ENCODE measurements around the gene OPCML.

Gene OPCML

GRCh38 chr11:133531971-133532651 lies at the start of gene OPCML:
Gene OPCML, minus strand, starts transcription at chr11:133532501.
- no peak for DNase-seq (ENCODE audit: low read depth in 1 of 2, low spot score in 1 of 2)

- no peak for DNase-seq (ENCODE audit: low read depth in 1 of 2, low spot score in 1 of 2)
These were observed 48.8 kb upstream of the OPCML start for GRCh38 chr11:133581091-133581490.

GRCh38 chr11:133579165-133580031 lies 47.1 kb upstream of the OPCML start:
- no peak for DNase-seq (ENCODE audit: low read depth in 1 of 2, low spot score in 1 of 2)

- DNase-seq (ENCODE audit: low read depth in 1 of 2, low spot score in 1 of 2) = no peak
These were observed 45.1 kb upstream of the OPCML start for GRCh38 chr11:133577403-133577802.

GRCh38 chr11:133576351-133576750 lies 44.0 kb upstream of the OPCML start:
- no peak for DNase-seq (ENCODE audit: low read depth in 1 of 2, low spot score in 1 of 2)

GRCh38 chr11:133573081-133573480 lies 40.8 kb upstream of the OPCML start:
- DNase-seq (ENCODE audit: low read depth in 1 of 2, low spot score in 1 of 2) = no peak

GRCh38 chr11:133570376-133570775 lies 38.1 kb upstream of the OPCML start:
- no peak for DNase-seq (ENCODE audit: low read depth in 1 of 2, low spot score in 1 of 2)

GRCh38 chr11:133563505-133564025 lies 31.3 kb upstream of the OPCML start:
- DNase-seq (ENCODE audit: low read depth in 1 of 2, low spot score in 1 of 2) = no peak

GRCh38 chr11:133560472-133560855 lies 28.2 kb upstream of the OPCML start:
- no peak for DNase-seq (ENCODE audit: low read depth in 1 of 2, low spot score in 1 of 2)

GRCh38 chr11:133559833-133560471 lies 27.7 kb upstream of the OPCML start:
- no peak for DNase-seq (ENCODE audit: low read depth in 1 of 2, low spot score in 1 of 2)

GRCh38 chr11:133559382-133559781 lies 27.1 kb upstream of the OPCML start:
- no peak for DNase-seq (ENCODE audit: low read depth in 1 of 2, low spot score in 1 of 2)

- no peak for DNase-seq (ENCODE audit: low read depth in 1 of 2, low spot score in 1 of 2)
These were observed 22.7 kb upstream of the OPCML start for GRCh38 chr11:133555034-133555433.

GRCh38 chr11:133553885-133554740 lies 21.8 kb upstream of the OPCML start:
- DNase-seq (ENCODE audit: low read depth in 1 of 2, low spot score in 1 of 2) = no peak

GRCh38 chr11:133552938-133553337 lies 20.6 kb upstream of the OPCML start:
- no peak for DNase-seq (ENCODE audit: low read depth in 1 of 2, low spot score in 1 of 2)

GRCh38 chr11:133551064-133551463 lies 18.8 kb upstream of the OPCML start:
- no peak for DNase-seq (ENCODE audit: low read depth in 1 of 2, low spot score in 1 of 2)

GRCh38 chr11:133549826-133550225 lies 17.5 kb upstream of the OPCML start:
- no peak for DNase-seq (ENCODE audit: low read depth in 1 of 2, low spot score in 1 of 2)

- DNase-seq (ENCODE audit: low read depth in 1 of 2, low spot score in 1 of 2) = no peak
These were observed 16.3 kb upstream of the OPCML start for GRCh38 chr11:133548641-133549040.

- no peak for DNase-seq (ENCODE audit: low read depth in 1 of 2, low spot score in 1 of 2)
These were observed 15.7 kb upstream of the OPCML start for GRCh38 chr11:133547808-133548494.

- no peak for DNase-seq (ENCODE audit: low read depth in 1 of 2, low spot score in 1 of 2)
These were observed 13.0 kb upstream of the OPCML start for GRCh38 chr11:133545199-133545803.

GRCh38 chr11:133541720-133542095 lies 9.4 kb upstream of the OPCML start:
- DNase-seq (ENCODE audit: low read depth in 1 of 2, low spot score in 1 of 2) = no peak
